Skeletal muscle satellite cell (primary cell): ENCODE measurements around the gene ZMYND8.
"Not testable (repeated sequence)": the region's sequence is repeated elsewhere in the genome, so short reads cannot be mapped to it uniquely, and the experiment has no call there.

Source experiments
- H3K27me3 ChIP-seq: 2 replicates; pipeline ENCODE4 v1.7.0; 2013; ENCODE audit warnings: low read length; ENCODE audit not compliant: control insufficient read depth, insufficient read depth
- H3K36me3 ChIP-seq: 2 replicates; pipeline ENCODE4 v1.7.0; 2013; ENCODE audit warnings: mild to moderate bottlenecking, control low read depth, low read length; ENCODE audit not compliant: insufficient read depth
- H3K4me1 ChIP-seq: 2 replicates; pipeline ENCODE4 v1.7.0; 2013; ENCODE audit warnings: low read length; ENCODE audit not compliant: control insufficient read depth, insufficient read depth
- H3K4me2 ChIP-seq: 2 replicates; pipeline ENCODE4 v1.7.0; 2013; ENCODE audit warnings: mild to moderate bottlenecking, low read length
- H3K4me3 ChIP-seq: 2 replicates; pipeline ENCODE4 v1.7.0; 2013; ENCODE audit warnings: low read length
- H3K9ac ChIP-seq: 2 replicates; pipeline ENCODE4 v1.7.0; 2013; ENCODE audit warnings: mild to moderate bottlenecking, low read depth, low read length, moderate library complexity
- H3K9me3 ChIP-seq: replicated peaks from 2 replicates; pipeline ENCODE4 v1.7.0; 2013; ENCODE audit warnings: mild to moderate bottlenecking, control low read depth, low read length

Gene ZMYND8

GRCh38 chr20:47309394-47309793 lies 47.1 kb downstream of the ZMYND8 start:
- Histone ChIP-seq H3K4me1 (peaks cover 16% of the 10 kb centered on the region), H3K4me3 (no peak overlapping the region), H3K9me3 (no peaks in the 10 kb centered on the region), H3K36me3 (peaks cover 72% of the 10 kb centered on the region), H3K4me2 (no peak overlapping the region), H3K9ac (peak overlapping the region; percentile 28), H3K27me3 (no peaks in the 10 kb centered on the region)

DNA sequence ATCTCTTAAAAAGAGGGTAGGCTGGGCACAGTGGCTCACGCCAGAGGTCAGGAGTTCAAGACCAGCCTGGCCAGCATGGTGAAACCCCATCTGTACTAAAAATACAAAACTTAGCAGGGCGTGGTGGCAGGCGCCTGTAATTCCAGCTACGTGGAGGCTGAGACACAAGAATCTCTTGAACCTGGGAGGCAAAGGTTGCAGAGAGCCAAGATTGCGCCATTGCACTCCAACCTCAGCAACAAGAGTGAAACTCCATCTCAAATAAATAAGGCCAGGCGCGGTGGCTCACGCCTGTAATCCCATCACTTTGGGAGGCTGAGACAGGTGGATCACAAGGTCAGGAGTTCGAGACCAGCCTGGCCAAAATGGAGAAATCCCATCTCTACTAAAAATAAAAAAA lies 48.9 kb downstream of the ZMYND8 start:
- not testable (repeated sequence) for H3K27me3 ChIP-seq, H3K9ac ChIP-seq, H3K4me3 ChIP-seq, H3K4me2 ChIP-seq, H3K9me3 ChIP-seq
- peaks cover 88% of the 10 kb centered on the region for H3K36me3 ChIP-seq
- peaks cover 19% of the 10 kb centered on the region for H3K4me1 ChIP-seq

DNA sequence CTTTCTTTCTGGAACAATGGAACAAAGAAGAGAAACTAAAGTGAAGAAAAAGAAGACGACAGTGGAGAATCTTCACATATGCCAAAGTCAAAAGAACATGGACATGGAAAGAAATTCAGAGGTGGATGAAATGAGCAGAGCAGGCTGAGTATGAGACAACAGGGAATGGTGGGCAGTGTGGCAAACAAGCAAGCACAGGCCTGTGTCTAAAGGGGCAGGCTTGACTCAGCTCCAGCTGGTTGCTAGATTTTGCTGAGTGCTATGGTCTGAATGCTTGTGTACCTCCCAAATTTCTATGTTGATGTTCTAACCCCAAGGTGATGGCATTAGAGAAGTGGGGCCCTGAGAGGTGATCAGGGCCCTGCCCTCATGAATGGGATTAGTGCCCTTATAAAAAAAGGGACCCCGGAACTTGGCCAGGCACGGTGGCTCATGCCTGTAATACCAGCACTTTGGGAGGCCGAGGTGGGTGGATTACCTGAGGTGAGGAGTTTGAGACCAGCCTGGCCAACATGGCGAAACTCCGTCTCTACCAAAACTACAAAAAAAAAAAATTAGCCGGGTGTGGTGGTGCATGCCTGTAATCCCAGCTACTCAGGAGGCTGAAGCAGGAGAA lies 49.6 kb downstream of the ZMYND8 start:
- Histone ChIP-seq H3K36me3 (peaks cover 87% of the 10 kb centered on the region), H3K27me3 (no peaks in the 10 kb centered on the region), H3K4me2 (no peak overlapping the region), H3K4me3 (no peak overlapping the region), H3K9ac (no peak overlapping the region), H3K4me1 (peaks cover 19% of the 10 kb centered on the region), H3K9me3 (no peaks in the 10 kb centered on the region)

GRCh38 chr20:47306095-47306494 lies 50.4 kb downstream of the ZMYND8 start:
- Histone ChIP-seq H3K9ac (no peak overlapping the region), H3K27me3 (no peaks in the 10 kb centered on the region), H3K4me1 (peaks cover 19% of the 10 kb centered on the region), H3K9me3 (no peaks in the 10 kb centered on the region), H3K36me3 (peaks cover 89% of the 10 kb centered on the region), H3K4me3 (no peak overlapping the region), H3K4me2 (no peak overlapping the region)

DNA sequence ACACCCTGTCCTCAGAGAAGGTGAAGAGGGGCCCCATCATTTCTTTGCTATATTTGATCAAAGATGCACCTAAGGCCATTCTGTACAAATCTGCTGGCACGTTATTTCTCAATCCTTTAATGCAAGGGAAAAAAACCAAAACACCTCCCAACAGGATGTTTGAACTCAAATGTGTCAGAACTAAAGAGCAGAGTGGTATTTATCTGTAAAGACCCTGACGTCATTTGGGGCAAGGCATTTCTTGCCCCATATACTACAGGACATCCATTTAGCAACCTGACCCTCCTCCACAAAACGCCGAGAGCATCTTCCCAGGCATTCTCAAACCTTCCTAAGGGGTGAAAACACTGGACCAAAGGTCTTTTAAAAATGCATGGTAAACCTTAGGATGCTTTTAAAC lies 50.8 kb downstream of the ZMYND8 start:
- H3K9ac ChIP-seq: no peak overlapping the region
- no peak overlapping the region for H3K4me2 ChIP-seq
- H3K4me1 ChIP-seq: peaks cover 19% of the 10 kb centered on the region
- no peaks in the 10 kb centered on the region for H3K9me3 ChIP-seq
- H3K27me3 ChIP-seq: no peaks in the 10 kb centered on the region
- H3K36me3 ChIP-seq: peaks cover 88% of the 10 kb centered on the region
- H3K4me3 ChIP-seq: no peak overlapping the region

GRCh38 chr20:47304287-47304686 lies 52.2 kb downstream of the ZMYND8 start:
- Histone ChIP-seq H3K9ac (peak overlapping the region; percentile 15), H3K27me3 (no peaks in the 10 kb centered on the region), H3K9me3 (no peaks in the 10 kb centered on the region), H3K4me1 (peaks cover 24% of the 10 kb centered on the region), H3K36me3 (peaks cover 83% of the 10 kb centered on the region), H3K4me2 (no peak overlapping the region), H3K4me3 (no peak overlapping the region)

GRCh38 chr20:47303736-47304135 lies 52.8 kb downstream of the ZMYND8 start:
- Histone ChIP-seq H3K4me1 (peaks cover 21% of the 10 kb centered on the region), H3K4me3 (no peak overlapping the region), H3K36me3 (peaks cover 83% of the 10 kb centered on the region), H3K27me3 (no peaks in the 10 kb centered on the region), H3K9ac (peak overlapping the region; percentile 9), H3K9me3 (no peaks in the 10 kb centered on the region), H3K4me2 (no peak overlapping the region)

GRCh38 chr20:47300071-47300470 lies 56.4 kb downstream of the ZMYND8 start:
- Histone ChIP-seq H3K27me3 (no peaks in the 10 kb centered on the region), H3K9ac (no peak overlapping the region), H3K9me3 (no peaks in the 10 kb centered on the region), H3K4me3 (no peak overlapping the region), H3K4me1 (peaks cover 24% of the 10 kb centered on the region), H3K36me3 (peaks cover 88% of the 10 kb centered on the region), H3K4me2 (no peak overlapping the region)

DNA sequence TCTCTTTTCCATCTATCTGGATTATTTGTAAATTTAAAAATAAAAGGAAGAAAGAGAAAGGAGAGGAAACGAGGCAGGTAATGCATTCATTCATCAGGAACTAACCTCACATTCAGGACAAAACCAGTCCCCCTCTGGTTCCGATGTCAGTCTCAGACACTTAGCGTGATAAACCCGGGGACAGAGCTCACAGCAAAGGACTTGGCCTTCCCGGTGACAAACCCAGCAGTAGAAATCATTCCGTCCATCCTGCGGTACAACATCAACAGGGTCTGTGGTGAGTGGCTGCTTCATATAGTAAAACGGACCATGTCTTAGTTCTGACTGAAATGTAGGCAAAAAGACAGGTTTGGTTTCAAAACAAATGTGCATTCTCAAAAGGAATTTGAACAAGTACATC lies 57.9 kb downstream of the ZMYND8 start:
- Histone ChIP-seq H3K4me2 (no peak overlapping the region), H3K4me3 (no peak overlapping the region), H3K9me3 (no peaks in the 10 kb centered on the region), H3K36me3 (peaks cover 87% of the 10 kb centered on the region), H3K27me3 (no peaks in the 10 kb centered on the region), H3K4me1 (peaks cover 15% of the 10 kb centered on the region), H3K9ac (no peak overlapping the region)

GRCh38 chr20:47297746-47298145 lies 58.8 kb downstream of the ZMYND8 start:
- no peak overlapping the region for H3K9ac ChIP-seq
- H3K4me3 ChIP-seq: no peak overlapping the region
- no peaks in the 10 kb centered on the region for H3K27me3 ChIP-seq
- no peaks in the 10 kb centered on the region for H3K9me3 ChIP-seq
- peaks cover 15% of the 10 kb centered on the region for H3K4me1 ChIP-seq
- no peak overlapping the region for H3K4me2 ChIP-seq
- H3K36me3 ChIP-seq: peaks cover 84% of the 10 kb centered on the region

DNA sequence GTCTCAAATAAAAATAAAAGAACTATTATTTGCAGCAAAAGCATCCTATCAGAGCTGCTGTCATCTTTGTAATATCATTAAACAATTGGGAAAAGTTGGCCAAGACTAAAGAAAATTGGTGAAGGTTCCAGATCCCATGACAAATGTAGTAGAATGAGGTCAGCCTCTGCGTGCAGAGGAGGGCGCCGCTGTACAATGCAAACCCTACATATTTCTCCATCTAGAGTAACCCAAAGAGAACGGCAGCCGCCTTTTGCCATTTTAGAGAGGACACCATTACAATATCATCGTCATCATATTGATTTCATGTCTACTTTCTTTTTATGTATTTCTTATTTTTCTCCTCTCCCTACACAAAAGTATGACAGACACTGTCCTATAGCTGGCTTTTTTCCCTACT lies 59.5 kb downstream of the ZMYND8 start:
- H3K4me2 ChIP-seq: no peak overlapping the region
- H3K36me3 ChIP-seq: peaks cover 85% of the 10 kb centered on the region
- no peak overlapping the region for H3K4me3 ChIP-seq
- H3K27me3 ChIP-seq: no peaks in the 10 kb centered on the region
- H3K9ac ChIP-seq: no peak overlapping the region
- H3K9me3 ChIP-seq: no peaks in the 10 kb centered on the region
- H3K4me1 ChIP-seq: peaks cover 15% of the 10 kb centered on the region

- Histone ChIP-seq H3K4me2 (no peak overlapping the region), H3K9ac (no peak overlapping the region), H3K4me3 (no peak overlapping the region), H3K9me3 (no peaks in the 10 kb centered on the region), H3K27me3 (no peaks in the 10 kb centered on the region), H3K36me3 (peaks cover 86% of the 10 kb centered on the region), H3K4me1 (peaks cover 15% of the 10 kb centered on the region)
Observed at GRCh38 chr20:47295921-47296426, 60.5 kb downstream of the ZMYND8 start.
